ENCODE data around the gene STAB2.

The STAB2 gene

DNA sequence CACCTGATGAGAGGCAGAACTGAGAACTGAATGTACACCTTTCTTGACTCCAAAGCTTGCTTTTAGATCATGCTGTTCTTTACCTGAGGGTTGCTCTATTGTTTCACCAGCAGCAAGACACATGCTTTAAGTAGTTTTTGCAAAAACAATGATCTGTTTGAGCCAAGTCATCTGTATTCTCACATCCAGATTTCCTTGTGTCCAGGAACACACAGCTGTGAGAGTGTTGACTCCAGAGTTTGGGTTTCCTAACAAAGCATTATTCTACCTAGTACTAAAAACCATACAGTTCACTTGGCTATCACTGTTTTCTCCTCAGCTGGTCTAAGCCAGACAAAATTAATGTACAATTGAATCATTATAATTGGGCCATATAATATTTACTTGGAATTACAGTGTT lies 120.4 kb downstream of the STAB2 start:
- no peaks in the 10 kb centered on the region for H3K79me2 ChIP-seq (ENCODE audit: low read length)
- no peak for DNase-seq
- TF ChIP-seq EZH2 (optimal IDR thresholded peaks at IDR 0.05; ENCODE audit: low read depth, low read length) (no peak), EZH2phosphoT487 (IDR thresholded peaks at IDR 0.05; ENCODE audit: low read length) (no peak)
- TF ChIP-seq, protein P1, sequence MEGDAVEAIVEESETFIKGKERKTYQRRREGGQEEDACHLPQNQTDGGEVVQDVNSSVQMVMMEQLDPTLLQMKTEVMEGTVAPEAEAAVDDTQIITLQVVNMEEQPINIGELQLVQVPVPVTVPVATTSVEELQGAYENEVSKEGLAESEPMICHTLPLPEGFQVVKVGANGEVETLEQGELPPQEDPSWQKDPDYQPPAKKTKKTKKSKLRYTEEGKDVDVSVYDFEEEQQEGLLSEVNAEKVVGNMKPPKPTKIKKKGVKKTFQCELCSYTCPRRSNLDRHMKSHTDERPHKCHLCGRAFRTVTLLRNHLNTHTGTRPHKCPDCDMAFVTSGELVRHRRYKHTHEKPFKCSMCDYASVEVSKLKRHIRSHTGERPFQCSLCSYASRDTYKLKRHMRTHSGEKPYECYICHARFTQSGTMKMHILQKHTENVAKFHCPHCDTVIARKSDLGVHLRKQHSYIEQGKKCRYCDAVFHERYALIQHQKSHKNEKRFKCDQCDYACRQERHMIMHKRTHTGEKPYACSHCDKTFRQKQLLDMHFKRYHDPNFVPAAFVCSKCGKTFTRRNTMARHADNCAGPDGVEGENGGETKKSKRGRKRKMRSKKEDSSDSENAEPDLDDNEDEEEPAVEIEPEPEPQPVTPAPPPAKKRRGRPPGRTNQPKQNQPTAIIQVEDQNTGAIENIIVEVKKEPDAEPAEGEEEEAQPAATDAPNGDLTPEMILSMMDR (IDR thresholded peaks at IDR 0.05; ENCODE audit: low read length) = no peak
- no peaks in the 10 kb centered on the region for H3K9me2 ChIP-seq (replicated peaks; ENCODE audit: insufficient read depth, low read length)
- no peak overlapping the region for H3K4me2 ChIP-seq (ENCODE audit: low read depth, low read length)
- no peaks in the 10 kb centered on the region for H4K20me1 ChIP-seq (ENCODE audit: insufficient read depth, low read length)
- H3F3A ChIP-seq (ENCODE audit: insufficient read depth, low read length) = no peaks in the 10 kb centered on the region
- H2AFZ ChIP-seq (ENCODE audit: low read length) = no peak overlapping the region
- H3K4me3 ChIP-seq (ENCODE audit: low read length) = no peak overlapping the region
- H3K27ac ChIP-seq (ENCODE audit: low read length) = no peak overlapping the region
- H3K36me3 ChIP-seq (replicated peaks; ENCODE audit: insufficient read depth, low read length) = no peaks in the 10 kb centered on the region
- no peaks in the 10 kb centered on the region for H3K9me3 ChIP-seq (replicated peaks; ENCODE audit: insufficient read depth, low read length)
- H3K27me3 ChIP-seq (replicated peaks; ENCODE audit: insufficient read depth, low read length) = no peaks in the 10 kb centered on the region
- no peak overlapping the region for H3K9ac ChIP-seq (ENCODE audit: low read length)
- no peaks in the 10 kb centered on the region for H3K4me1 ChIP-seq (ENCODE audit: low read length)

DNA sequence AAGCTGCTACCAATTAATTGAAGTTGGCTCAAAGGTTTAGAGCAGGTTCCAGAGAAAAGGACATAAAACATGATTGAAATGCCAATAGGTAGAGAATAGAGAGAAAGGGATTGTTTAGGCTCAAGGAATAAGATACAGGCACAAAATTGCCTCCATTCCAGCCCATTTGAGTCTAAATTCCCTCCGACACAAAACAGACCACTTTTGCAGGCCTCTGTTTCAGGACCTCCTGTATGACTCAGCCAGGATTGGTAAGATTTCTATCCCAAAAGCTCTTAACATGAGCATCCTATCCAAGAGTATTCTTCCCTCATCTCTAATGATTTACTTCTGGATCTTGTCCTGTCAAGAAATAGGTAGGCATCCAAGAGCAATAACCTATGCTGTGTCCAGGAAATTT lies 123.5 kb downstream of the STAB2 start:
- no peaks in the 10 kb centered on the region for H3K9me3 ChIP-seq (replicated peaks; ENCODE audit: insufficient read depth, low read length)
- H4K20me1 ChIP-seq (ENCODE audit: insufficient read depth, low read length) = no peaks in the 10 kb centered on the region
- H3K4me2 ChIP-seq (ENCODE audit: low read depth, low read length) = no peak overlapping the region
- TF ChIP-seq EZH2phosphoT487 (IDR thresholded peaks at IDR 0.05; ENCODE audit: low read length) (no peak), EZH2 (optimal IDR thresholded peaks at IDR 0.05; ENCODE audit: low read depth, low read length) (no peak)
- TF ChIP-seq, protein P1 (IDR thresholded peaks at IDR 0.05; ENCODE audit: low read length) = no peak
- no peak overlapping the region for H3K4me3 ChIP-seq (ENCODE audit: low read length)
- no peaks in the 10 kb centered on the region for H3K4me1 ChIP-seq (ENCODE audit: low read length)
- no peak overlapping the region for H3K9ac ChIP-seq (ENCODE audit: low read length)
- no peaks in the 10 kb centered on the region for H3K36me3 ChIP-seq (replicated peaks; ENCODE audit: insufficient read depth, low read length)
- H3F3A ChIP-seq (ENCODE audit: insufficient read depth, low read length) = no peaks in the 10 kb centered on the region
- DNase-seq = no peak
- no peaks in the 10 kb centered on the region for H3K9me2 ChIP-seq (replicated peaks; ENCODE audit: insufficient read depth, low read length)
- no peaks in the 10 kb centered on the region for H3K79me2 ChIP-seq (ENCODE audit: low read length)
- no peaks in the 10 kb centered on the region for H3K27me3 ChIP-seq (replicated peaks; ENCODE audit: insufficient read depth, low read length)
- H3K27ac ChIP-seq (ENCODE audit: low read length) = no peak overlapping the region
- H2AFZ ChIP-seq (ENCODE audit: low read length) = no peak overlapping the region

DNA sequence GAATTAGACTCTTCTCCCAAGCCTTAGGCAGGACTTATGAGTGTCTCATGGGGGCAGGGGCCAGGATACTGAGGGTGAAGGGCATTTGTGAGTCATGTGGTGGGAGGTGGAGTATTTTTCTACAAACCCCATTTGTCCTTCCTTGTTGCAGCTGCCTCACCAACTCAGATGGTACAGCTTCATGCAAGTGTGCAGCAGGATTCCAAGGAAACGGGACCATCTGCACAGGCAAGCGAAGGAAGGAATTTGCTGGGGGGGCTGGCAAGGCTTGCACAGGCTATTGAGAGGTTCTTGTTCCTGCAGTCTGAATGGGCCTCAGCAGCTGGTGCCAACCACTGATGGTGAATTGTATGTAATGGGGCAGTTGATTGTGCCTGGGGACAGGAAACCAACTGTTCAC lies 125.1 kb downstream of the STAB2 start:
- H3K4me3 ChIP-seq (ENCODE audit: low read length) = no peak overlapping the region
- H3K27me3 ChIP-seq (replicated peaks; ENCODE audit: insufficient read depth, low read length) = no peaks in the 10 kb centered on the region
- H2AFZ ChIP-seq (ENCODE audit: low read length) = no peak overlapping the region
- no peaks in the 10 kb centered on the region for H3K9me2 ChIP-seq (replicated peaks; ENCODE audit: insufficient read depth, low read length)
- DNase-seq = no peak
- no peaks in the 10 kb centered on the region for H3F3A ChIP-seq (ENCODE audit: insufficient read depth, low read length)
- no peaks in the 10 kb centered on the region for H3K4me1 ChIP-seq (ENCODE audit: low read length)
- H3K9ac ChIP-seq (ENCODE audit: low read length) = no peak overlapping the region
- no peaks in the 10 kb centered on the region for H3K79me2 ChIP-seq (ENCODE audit: low read length)
- no peaks in the 10 kb centered on the region for H4K20me1 ChIP-seq (ENCODE audit: insufficient read depth, low read length)
- no peak overlapping the region for H3K27ac ChIP-seq (ENCODE audit: low read length)
- no peaks in the 10 kb centered on the region for H3K9me3 ChIP-seq (replicated peaks; ENCODE audit: insufficient read depth, low read length)
- no peak for TF ChIP-seq EZH2phosphoT487 (IDR thresholded peaks at IDR 0.05; ENCODE audit: low read length)
- no peak for TF ChIP-seq EZH2 (optimal IDR thresholded peaks at IDR 0.05; ENCODE audit: low read depth, low read length)
- TF ChIP-seq, protein P1 (IDR thresholded peaks at IDR 0.05; ENCODE audit: low read length) = no peak
- H3K4me2 ChIP-seq (ENCODE audit: low read depth, low read length) = no peak overlapping the region
- H3K36me3 ChIP-seq (replicated peaks; ENCODE audit: insufficient read depth, low read length) = no peaks in the 10 kb centered on the region
